HepG2 (cell line): Measurements from ENCODE around the gene AFAP1L2. TPM values are rescaled to one million over a fixed set of nuclear protein-coding genes. Genes with fewer than 3 reads are reported as not detected.

ENCODE experiments used
- ATAC-seq: fragments of 200-7000 bp; cut with Tn5 transposase; 3 replicates; pipeline ENCODE4 v1.9.1; 2020; ENCODE audit warnings: mild to moderate bottlenecking, moderate library complexity
- BruUV-seq: library from RNA; stranded (reverse); fragments of 400-500 nt; replicated peaks from 2 replicates; lab custom pipeline; 2021; lab: Mats Ljungman, UMichigan
- CTCF ChIA-PET: fragments of 300-600 bp; formaldehyde crosslinking; extraction: SDS; loops from one replicate; lab custom pipeline; 2021; ENCODE audit warnings: low total read pairs, inconsistent platforms, low intra/inter-chr PET ratio; lab: Yijun Ruan, JAX
- POLR2A ChIA-PET: fragments of 350-600 bp; sonication (Branson Sonifier 250); formaldehyde crosslinking; loops from one replicate; lab custom pipeline; 2020; ENCODE audit warnings: antibody characterized with exemption, inconsistent platforms; lab: Yijun Ruan, JAX
- DNase-seq: peaks from one replicate; pipeline ENCODE4 v3.0.0-alpha.2; 2015; ENCODE audit warnings: low spot score
- FAIRE-seq: peaks from 3 replicates; lab custom pipeline; 2011; peaks lifted over from hg19 to GRCh38; lab: Jason Lieb, UNC
- H2AFZ ChIP-seq: one replicate; pipeline ENCODE4 v1.6.1; 2011; ENCODE audit warnings: low read length, inconsistent platforms
- H3K27ac ChIP-seq: fragments of 300-600 bp; 3 replicates; pipeline ENCODE4 v1.8.0; 2011; ENCODE audit warnings: mixed run types, mild to moderate bottlenecking, mixed read lengths, low read length, inconsistent platforms; ENCODE audit not compliant: insufficient read depth; ENCODE audit errors: extremely low read length
- H3K27me3 ChIP-seq, 2 experiments: fragments of 200-600 bp in 1 of 2; 2 replicates in 1 of 2; 3 replicates in 1 of 2; pipeline versions ENCODE4 v1.6.0 to v1.8.0; 2011; ENCODE audit warnings: low read length in 2 of 2, mild to moderate bottlenecking in 2 of 2, moderate library complexity in 2 of 2, inconsistent platforms in 1 of 2; ENCODE audit not compliant: insufficient read depth in 2 of 2, control insufficient read depth in 1 of 2
- H3K36me3 ChIP-seq, 2 experiments: fragments of 200-600 bp in 1 of 2; replicated peaks in 1 of 2; 2 replicates in 1 of 2; 3 replicates in 1 of 2; pipeline versions ENCODE4 v1.5.1 to v1.8.0; 2011; ENCODE audit warnings: low read length in 2 of 2, inconsistent platforms in 1 of 2; ENCODE audit not compliant: insufficient read depth in 2 of 2, control insufficient read depth in 1 of 2
- H3K4me1 ChIP-seq: 2 replicates; pipeline ENCODE4 v1.5.1; 2012; ENCODE audit warnings: low read length, inconsistent platforms; ENCODE audit not compliant: insufficient read depth
- H3K4me2 ChIP-seq: 2 replicates; pipeline ENCODE4 v1.6.0; 2011; ENCODE audit warnings: low read depth, low read length, inconsistent platforms
- H3K4me3 ChIP-seq, 3 experiments: fragments of 200-600 bp in 1 of 3; sonication (generic), shearing (Covaris generic) in 1 of 3; replicated peaks in 1 of 3; 2 replicates each; pipeline ENCODE4 v1.5.1; 2011 to 2016; ENCODE audit warnings: low read length in 3 of 3, inconsistent platforms in 2 of 3, low read depth in 2 of 3, mild to moderate bottlenecking in 2 of 3, control low read depth in 1 of 3, mixed read lengths in 1 of 3; ENCODE audit not compliant: insufficient read depth in 1 of 3
- H3K79me2 ChIP-seq: one replicate; pipeline ENCODE4 v1.6.1; 2011; ENCODE audit warnings: low read length, inconsistent platforms; ENCODE audit not compliant: insufficient read depth
- H3K9ac ChIP-seq: 2 replicates; pipeline ENCODE4 v1.6.0; 2011; ENCODE audit warnings: mild to moderate bottlenecking, low read depth, low read length, inconsistent platforms; ENCODE audit not compliant: insufficient read depth
- H3K9me3 ChIP-seq: 2 replicates; pipeline ENCODE4 v1.5.1; 2012; ENCODE audit warnings: mild to moderate bottlenecking, low read length
- H4K20me1 ChIP-seq: 2 replicates; pipeline ENCODE4 v1.6.0; 2011; ENCODE audit warnings: inconsistent platforms, mild to moderate bottlenecking, low read length, moderate library complexity; ENCODE audit not compliant: insufficient read depth
- CENPX ChIP-seq: sonication (generic); formaldehyde crosslinking; IDR thresholded peaks from 2 replicates; pipeline ENCODE4 v1.9.0; 2021; ENCODE audit warnings: mild to moderate bottlenecking, missing genetic modification reagents, moderate library complexity
- MTA1 ChIP-seq: sonication (generic); formaldehyde crosslinking; IDR thresholded peaks from 2 replicates; pipeline ENCODE4 v1.4.0; 2020; ENCODE audit warnings: missing genetic modification reagents, mild to moderate bottlenecking, borderline replicate concordance
- NFKB2 ChIP-seq: sonication (generic); formaldehyde crosslinking; IDR thresholded peaks from 2 replicates; pipeline ENCODE4 v1.4.0; 2020; ENCODE audit warnings: missing genetic modification reagents, borderline replicate concordance
- PHF20 ChIP-seq: sonication (generic); formaldehyde crosslinking; IDR thresholded peaks from 2 replicates; pipeline ENCODE4 v1.5.0; 2020; ENCODE audit warnings: mild to moderate bottlenecking, missing genetic modification reagents
- SRSF4 ChIP-seq: fragments of 200-400 bp; formaldehyde crosslinking; IDR thresholded peaks from one replicate; pipeline ENCODE4 v1.6.1; 2018; ENCODE audit warnings: mild to moderate bottlenecking, low read depth, low read length, moderate library complexity; ENCODE audit not compliant: poor library complexity, severe bottlenecking
- TFDP1 ChIP-seq: IDR thresholded peaks from 2 replicates; pipeline ENCODE4 v1.6.1; 2016; ENCODE audit warnings: missing compliant biosample characterization, missing genetic modification reagents, borderline replicate concordance
- ZNF556 ChIP-seq: sonication (generic); formaldehyde crosslinking; IDR thresholded peaks from 2 replicates; pipeline ENCODE4 v1.4.0; 2020; ENCODE audit warnings: mild to moderate bottlenecking, missing genetic modification reagents, borderline replicate concordance
- ZNF775 ChIP-seq: sonication (generic); formaldehyde crosslinking; IDR thresholded peaks from 2 replicates; pipeline ENCODE4 v1.4.0; 2020; ENCODE audit warnings: missing genetic modification reagents, mild to moderate bottlenecking, moderate library complexity, borderline replicate concordance
- WGBS: methylation state at CpG from one replicate; pipeline ENCODE4 v1.1.6; 2017; ENCODE audit warnings: low lambda C conversion rate; 5-methylcytosine and 5-hydroxymethylcytosine counted together
- in situ Hi-C: cut with HindIII; loops from 2 replicates; pipeline ENCODE4 v1.10.0; 2017; ENCODE audit warnings: low pct_unique_long_range_greater_than_20kb; ENCODE audit not compliant: extremely low pct_ligation_motif_present
- intact Hi-C: fragments of 100-400 bp; cut with micrococcal nuclease; formaldehyde crosslinking; loops from one replicate; pipeline ENCODE4 v1.10.0; 2022; ENCODE audit not compliant: unreplicated experiment
- polyA plus RNA-seq, 8 experiments: library from polyadenylated mRNA; depleted of rRNA in 3 of 8; stranded (reverse) in 7 of 8; unstranded in 1 of 8; fragments of >200 nt; fragmentation: Illumina TruSeq in 4 of 8; extraction: Trizol in 4 of 8; gene quantifications; 2 replicates each; pipeline versions ENCODE4 v1.2.1 to v1.2.3, GENCODE V29; 2011 to 2016; ENCODE audit warnings: low read depth in 4 of 8, missing spikeins in 1 of 8, mixed read lengths in 1 of 8; ENCODE audit not compliant: insufficient read depth in 1 of 8
- total RNA-seq, 5 experiments: library from RNA; depleted of rRNA; stranded (reverse); fragments of >200 nt; fragmentation: Illumina TruSeq; extraction: Trizol; gene quantifications; 2 replicates each; pipeline ENCODE4 v1.2.3, GENCODE V29; 2016; ENCODE audit warnings: low read depth in 1 of 5
- TF ChIP-seq, protein P1 (sequence below): sonication (generic); formaldehyde crosslinking; conservative IDR thresholded peaks from 2 replicates; pipeline ENCODE4 v1.4.0; 2020; ENCODE audit warnings: mild to moderate bottlenecking, missing genetic modification reagents, moderate library complexity
- TF ChIP-seq, protein P2 (sequence below): sonication (generic); formaldehyde crosslinking; IDR thresholded peaks from 2 replicates; pipeline ENCODE4 v1.4.0; 2020; ENCODE audit warnings: mild to moderate bottlenecking, missing genetic modification reagents
- TF ChIP-seq, protein P3 (sequence below): sonication (generic); formaldehyde crosslinking; IDR thresholded peaks from 2 replicates; pipeline ENCODE4 v1.9.0; 2021; ENCODE audit warnings: missing genetic modification reagents, mild to moderate bottlenecking, borderline replicate concordance

AFAP1L2 gene
- total and polyA plus RNA-seq, 2 of the 13 experiments (the other 11 are each of a cell fraction or from before 2014, with no cell fraction given), result not detected

- CTCF ChIA-PET, result no interaction called here
- DNase-seq (no peak), FAIRE-seq (no peak), ATAC-seq (no peak)
- intact Hi-C loops (no loop called here), in situ Hi-C loops (no loop called here)
- Histone ChIP-seq H4K20me1 (no peaks in the 10 kb centered on the region), H3K27me3 (peaks cover 0 to 3% of the 10 kb centered on the region in 2 experiments; a peak in 3 of 5 replicates), H3K36me3 (no peaks in the 10 kb centered on the region), H3K9me3 (no peaks in the 10 kb centered on the region), H3K4me2 (no peak overlapping the region), H3K27ac (no peak overlapping the region), H3K4me1 (no peaks in the 10 kb centered on the region), H2AFZ (no peak overlapping the region), H3K79me2 (no peaks in the 10 kb centered on the region), H3K9ac (no peak overlapping the region), H3K4me3 (no peak overlapping the region)
- WGBS, result 31% methylated on average over 5 of the region's 5 CpGs
- POLR2A ChIA-PET, result no interaction called here
- TF ChIP-seq ZNF556 (CRISPR knock-in tag), result no peak
- no peak for TF ChIP-seq NFKB2 (CRISPR knock-in tag)
- TF ChIP-seq, protein P1, sequence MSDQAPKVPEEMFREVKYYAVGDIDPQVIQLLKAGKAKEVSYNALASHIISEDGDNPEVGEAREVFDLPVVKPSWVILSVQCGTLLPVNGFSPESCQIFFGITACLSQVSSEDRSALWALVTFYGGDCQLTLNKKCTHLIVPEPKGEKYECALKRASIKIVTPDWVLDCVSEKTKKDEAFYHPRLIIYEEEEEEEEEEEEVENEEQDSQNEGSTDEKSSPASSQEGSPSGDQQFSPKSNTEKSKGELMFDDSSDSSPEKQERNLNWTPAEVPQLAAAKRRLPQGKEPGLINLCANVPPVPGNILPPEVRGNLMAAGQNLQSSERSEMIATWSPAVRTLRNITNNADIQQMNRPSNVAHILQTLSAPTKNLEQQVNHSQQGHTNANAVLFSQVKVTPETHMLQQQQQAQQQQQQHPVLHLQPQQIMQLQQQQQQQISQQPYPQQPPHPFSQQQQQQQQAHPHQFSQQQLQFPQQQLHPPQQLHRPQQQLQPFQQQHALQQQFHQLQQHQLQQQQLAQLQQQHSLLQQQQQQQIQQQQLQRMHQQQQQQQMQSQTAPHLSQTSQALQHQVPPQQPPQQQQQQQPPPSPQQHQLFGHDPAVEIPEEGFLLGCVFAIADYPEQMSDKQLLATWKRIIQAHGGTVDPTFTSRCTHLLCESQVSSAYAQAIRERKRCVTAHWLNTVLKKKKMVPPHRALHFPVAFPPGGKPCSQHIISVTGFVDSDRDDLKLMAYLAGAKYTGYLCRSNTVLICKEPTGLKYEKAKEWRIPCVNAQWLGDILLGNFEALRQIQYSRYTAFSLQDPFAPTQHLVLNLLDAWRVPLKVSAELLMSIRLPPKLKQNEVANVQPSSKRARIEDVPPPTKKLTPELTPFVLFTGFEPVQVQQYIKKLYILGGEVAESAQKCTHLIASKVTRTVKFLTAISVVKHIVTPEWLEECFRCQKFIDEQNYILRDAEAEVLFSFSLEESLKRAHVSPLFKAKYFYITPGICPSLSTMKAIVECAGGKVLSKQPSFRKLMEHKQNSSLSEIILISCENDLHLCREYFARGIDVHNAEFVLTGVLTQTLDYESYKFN (CRISPR knock-in tag), result no peak
- TF ChIP-seq TFDP1, result no peak
- TF ChIP-seq, protein P2, sequence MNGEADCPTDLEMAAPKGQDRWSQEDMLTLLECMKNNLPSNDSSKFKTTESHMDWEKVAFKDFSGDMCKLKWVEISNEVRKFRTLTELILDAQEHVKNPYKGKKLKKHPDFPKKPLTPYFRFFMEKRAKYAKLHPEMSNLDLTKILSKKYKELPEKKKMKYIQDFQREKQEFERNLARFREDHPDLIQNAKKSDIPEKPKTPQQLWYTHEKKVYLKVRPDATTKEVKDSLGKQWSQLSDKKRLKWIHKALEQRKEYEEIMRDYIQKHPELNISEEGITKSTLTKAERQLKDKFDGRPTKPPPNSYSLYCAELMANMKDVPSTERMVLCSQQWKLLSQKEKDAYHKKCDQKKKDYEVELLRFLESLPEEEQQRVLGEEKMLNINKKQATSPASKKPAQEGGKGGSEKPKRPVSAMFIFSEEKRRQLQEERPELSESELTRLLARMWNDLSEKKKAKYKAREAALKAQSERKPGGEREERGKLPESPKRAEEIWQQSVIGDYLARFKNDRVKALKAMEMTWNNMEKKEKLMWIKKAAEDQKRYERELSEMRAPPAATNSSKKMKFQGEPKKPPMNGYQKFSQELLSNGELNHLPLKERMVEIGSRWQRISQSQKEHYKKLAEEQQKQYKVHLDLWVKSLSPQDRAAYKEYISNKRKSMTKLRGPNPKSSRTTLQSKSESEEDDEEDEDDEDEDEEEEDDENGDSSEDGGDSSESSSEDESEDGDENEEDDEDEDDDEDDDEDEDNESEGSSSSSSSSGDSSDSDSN (CRISPR knock-in tag), result no peak
- TF ChIP-seq CENPX (CRISPR knock-in tag), result no peak
- no peak for TF ChIP-seq PHF20 (CRISPR knock-in tag)
- TF ChIP-seq, protein P3, sequence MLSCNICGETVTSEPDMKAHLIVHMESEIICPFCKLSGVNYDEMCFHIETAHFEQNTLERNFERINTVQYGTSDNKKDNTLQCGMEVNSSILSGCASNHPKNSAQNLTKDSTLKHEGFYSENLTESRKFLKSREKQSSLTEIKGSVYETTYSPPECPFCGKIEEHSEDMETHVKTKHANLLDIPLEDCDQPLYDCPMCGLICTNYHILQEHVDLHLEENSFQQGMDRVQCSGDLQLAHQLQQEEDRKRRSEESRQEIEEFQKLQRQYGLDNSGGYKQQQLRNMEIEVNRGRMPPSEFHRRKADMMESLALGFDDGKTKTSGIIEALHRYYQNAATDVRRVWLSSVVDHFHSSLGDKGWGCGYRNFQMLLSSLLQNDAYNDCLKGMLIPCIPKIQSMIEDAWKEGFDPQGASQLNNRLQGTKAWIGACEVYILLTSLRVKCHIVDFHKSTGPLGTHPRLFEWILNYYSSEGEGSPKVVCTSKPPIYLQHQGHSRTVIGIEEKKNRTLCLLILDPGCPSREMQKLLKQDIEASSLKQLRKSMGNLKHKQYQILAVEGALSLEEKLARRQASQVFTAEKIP, result no peak
- no peak for TF ChIP-seq MTA1 (CRISPR knock-in tag)
- TF ChIP-seq SRSF4, result no peak
- TF ChIP-seq ZNF775 (CRISPR knock-in tag), result no peak
- no TSS peak for BruUV-seq
These were observed 31.3 kb downstream of the AFAP1L2 start for GRCh38 chr10:114372995-114373394.
